GM18907 (cell line): ENCODE measurements around the gene MYO16.
"Not testable (repeated sequence)": the region's sequence is repeated elsewhere in the genome, so short reads cannot be mapped to it uniquely, and the experiment has no call there.

Experiments used
- ATAC-seq: cut with Tn5 transposase; IDR thresholded peaks from one replicate; pipeline ENCODE4 v1.9.1; 2021; ENCODE audit warnings: mild to moderate bottlenecking, moderate library complexity; ENCODE audit not compliant: unreplicated experiment

Gene MYO16

GRCh38 chr13:108860418-108860817, 231.0 kb downstream of the MYO16 start:
- no peak for ATAC-seq

GRCh38 chr13:108877300-108877699, 247.9 kb downstream of the MYO16 start:
- ATAC-seq: no peak

- no peak for ATAC-seq
Measured at GRCh38 chr13:108878732-108879131, 249.3 kb downstream of the MYO16 start.

- no peak for ATAC-seq
Measured at GRCh38 chr13:108889324-108889984, 260.0 kb downstream of the MYO16 start.

- no peak for ATAC-seq
Measured at GRCh38 chr13:108895220-108895704, 265.9 kb downstream of the MYO16 start.

- no peak for ATAC-seq
Measured at GRCh38 chr13:108897955-108898354, 268.5 kb downstream of the MYO16 start.

- no peak for ATAC-seq
Measured at GRCh38 chr13:108902405-108903155, 273.2 kb downstream of the MYO16 start.

GRCh38 chr13:108903613-108904012, 274.2 kb downstream of the MYO16 start:
- ATAC-seq: no peak

GRCh38 chr13:108911807-108912206, 282.4 kb downstream of the MYO16 start:
- no peak for ATAC-seq

GRCh38 chr13:108913731-108914130, 284.3 kb downstream of the MYO16 start:
- ATAC-seq: not testable (repeated sequence)

GRCh38 chr13:108915095-108915633, 285.8 kb downstream of the MYO16 start:
- ATAC-seq: peak; percentile 30

- peak; percentile 95 for ATAC-seq
Measured at GRCh38 chr13:108915634-108916512, 286.5 kb downstream of the MYO16 start.

GRCh38 chr13:108917581-108917980, 288.2 kb downstream of the MYO16 start:
- no peak for ATAC-seq

GRCh38 chr13:108919036-108919907, 289.9 kb downstream of the MYO16 start:
- ATAC-seq: no peak

- ATAC-seq: no peak
Measured at GRCh38 chr13:108920137-108920536, 290.7 kb downstream of the MYO16 start.

- ATAC-seq: no peak
Measured at GRCh38 chr13:108921238-108921637, 291.8 kb downstream of the MYO16 start.

- ATAC-seq: no peak
Measured at GRCh38 chr13:108922108-108922507, 292.7 kb downstream of the MYO16 start.

- no peak for ATAC-seq
Measured at GRCh38 chr13:108923386-108924047, 294.1 kb downstream of the MYO16 start.

- no peak for ATAC-seq
Measured at GRCh38 chr13:108924134-108924533, 294.7 kb downstream of the MYO16 start.
